ENCODE results near the gene UBE3B. TPM values are rescaled to one million over a fixed set of nuclear protein-coding genes. Genes with fewer than 3 reads are reported as not detected.

The UBE3B gene
- polyA plus RNA-seq, 1 experiment = 43.9 TPM

- Histone ChIP-seq H3K4me3 (ENCODE audit: low read depth, low read length) (no peak overlapping the region), H3K36me3 (ENCODE audit: control insufficient read depth, insufficient read depth, low read length) (peaks cover 46% of the 10 kb centered on the region), H3K27me3 (ENCODE audit: control insufficient read depth, insufficient read depth, low read length) (no peaks in the 10 kb centered on the region)
- POLR2A ChIA-PET = interaction anchor here (0.5 kb wide), 1 partner anchor 15 kb away, joined by 3 read pairs; no protein-coding TSS in a partner anchor
- CTCF ChIA-PET = interaction anchor here (0.6 to 7.5 kb wide), 21 partner anchors 8 to 330 kb away, joined by 3 to 77 read pairs (median 6); partner anchors contain the start of gene MVK
- DNase-seq (ENCODE audit: low read depth) = peak; percentile 26
- TF ChIP-seq CTCF (IDR thresholded peaks at IDR 0.05; ENCODE audit: insufficient read depth, low read depth, low read length) = peak; percentile 89
Measured at GRCh38 chr12:109518820-109519665, 41.6 kb downstream of the UBE3B start.

- no peak for DNase-seq (ENCODE audit: low read depth)
- no peak overlapping the region for H3K4me3 ChIP-seq (ENCODE audit: low read depth, low read length)
- POLR2A ChIA-PET = no interaction called here
- H3K36me3 ChIP-seq (ENCODE audit: control insufficient read depth, insufficient read depth, low read length) = peaks cover 47% of the 10 kb centered on the region
- H3K27me3 ChIP-seq (ENCODE audit: control insufficient read depth, insufficient read depth, low read length) = no peaks in the 10 kb centered on the region
- TF ChIP-seq CTCF (IDR thresholded peaks at IDR 0.05; ENCODE audit: insufficient read depth, low read depth, low read length) = no peak
- CTCF ChIA-PET = interaction anchor here (0.8 to 7.5 kb wide), 13 partner anchors 9 to 326 kb away, joined by 3 to 77 read pairs (median 6); partner anchors contain the start of gene MVK
Measured at GRCh38 chr12:109519787-109520186, 42.4 kb downstream of the UBE3B start.

GRCh38 chr12:109521831-109522230 lies 44.4 kb downstream of the UBE3B start:
- Histone ChIP-seq H3K27me3 (ENCODE audit: control insufficient read depth, insufficient read depth, low read length) (no peaks in the 10 kb centered on the region), H3K4me3 (ENCODE audit: low read depth, low read length) (no peak overlapping the region), H3K36me3 (ENCODE audit: control insufficient read depth, insufficient read depth, low read length) (peaks cover 45% of the 10 kb centered on the region)
- no peak for TF ChIP-seq CTCF (IDR thresholded peaks at IDR 0.05; ENCODE audit: insufficient read depth, low read depth, low read length)
- ChIA-PET CTCF (interaction anchor here (1.3 to 7.5 kb wide), 2 partner anchors 10 to 253 kb away, joined by 3 to 77 read pairs; no protein-coding TSS in a partner anchor), POLR2A (no interaction called here)
- no peak for DNase-seq (ENCODE audit: low read depth)

- no peak for TF ChIP-seq CTCF (IDR thresholded peaks at IDR 0.05; ENCODE audit: insufficient read depth, low read depth, low read length)
- no peak for DNase-seq (ENCODE audit: low read depth)
- Histone ChIP-seq H3K4me3 (ENCODE audit: low read depth, low read length) (no peak overlapping the region), H3K27me3 (ENCODE audit: control insufficient read depth, insufficient read depth, low read length) (no peaks in the 10 kb centered on the region), H3K36me3 (ENCODE audit: control insufficient read depth, insufficient read depth, low read length) (peaks cover 38% of the 10 kb centered on the region)
- ChIA-PET POLR2A (no interaction called here), CTCF (interaction anchor here (1.0 to 2.6 kb wide), 3 partner anchors 10 to 254 kb away, joined by 3 to 10 read pairs (median 4); no protein-coding TSS in a partner anchor)
Measured at GRCh38 chr12:109523071-109523470, 45.6 kb downstream of the UBE3B start.

- no peak for TF ChIP-seq CTCF (IDR thresholded peaks at IDR 0.05; ENCODE audit: insufficient read depth, low read depth, low read length)
- Histone ChIP-seq H3K36me3 (ENCODE audit: control insufficient read depth, insufficient read depth, low read length) (peaks cover 38% of the 10 kb centered on the region), H3K4me3 (ENCODE audit: low read depth, low read length) (no peak overlapping the region), H3K27me3 (ENCODE audit: control insufficient read depth, insufficient read depth, low read length) (no peaks in the 10 kb centered on the region)
- no peak for DNase-seq (ENCODE audit: low read depth)
- POLR2A ChIA-PET = no interaction called here
- CTCF ChIA-PET = interaction anchor here (0.5 to 2.6 kb wide), 7 partner anchors 10 to 1216 kb away, joined by 3 to 10 read pairs (median 4); no protein-coding TSS in a partner anchor
Measured at GRCh38 chr12:109523504-109523903, 46.1 kb downstream of the UBE3B start.
